K562 (cell line): ENCODE measurements around the gene TDG. TPM values are rescaled to one million over a fixed set of nuclear protein-coding genes. Genes with fewer than 3 reads are reported as not detected.

Experiments used
- CSDE1 ChIP-seq, 2 experiments: fragments of 450-650 bp; IDR thresholded peaks; 2 replicates each; pipeline ENCODE4 v1.6.1; 2016; ENCODE audit warnings: mild to moderate bottlenecking in 1 of 2
- DIDO1 ChIP-seq: fragments of 450-650 bp; IDR thresholded peaks from 2 replicates; pipeline ENCODE4 v1.6.1; 2016; ENCODE audit warnings: low read depth, missing biosample characterization, missing genetic modification characterization
- MGA ChIP-seq: fragments of 450-650 bp; IDR thresholded peaks from 2 replicates; pipeline ENCODE4 v1.6.1; 2016; ENCODE audit warnings: mild to moderate bottlenecking, moderate library complexity
- POLR2A ChIP-seq: fragments of 450-650 bp; conservative IDR thresholded peaks from 2 replicates; pipeline ENCODE4 v1.6.1; 2016
- POLR2AphosphoS2 ChIP-seq: IDR thresholded peaks from 2 replicates; pipeline ENCODE4 v1.6.1; 2012; ENCODE audit warnings: low read length, improper control_type of control experiment
- ZBTB40 ChIP-seq, 2 experiments: fragments of 450-650 bp in 1 of 2; sonication (generic) in 1 of 2; formaldehyde crosslinking in 1 of 2; IDR thresholded peaks; 2 replicates each; pipeline versions ENCODE4 v1.7.1 to v1.9.0; 2016 to 2022; ENCODE audit warnings: inconsistent platforms in 1 of 2, mild to moderate bottlenecking in 1 of 2, missing genetic modification reagents in 1 of 2
- polyA plus RNA-seq, 8 experiments: library from polyadenylated mRNA; depleted of rRNA in 4 of 8; stranded (reverse) in 5 of 8; unstranded in 3 of 8; fragments of >200 nt; fragmentation: Nextera tagmentation in 2 of 8; fragmentation: Illumina TruSeq in 1 of 8; extraction: Ambion mirVana in 2 of 8; extraction: Trizol in 1 of 8; gene quantifications; 2 replicates each; pipeline versions ENCODE4 v1.2.1 to v1.2.3, GENCODE V29; 2011 to 2014; ENCODE audit warnings: inconsistent platforms in 1 of 8, missing spikeins in 1 of 8
- total RNA-seq, 7 experiments: library from RNA; depleted of rRNA in 6 of 7; stranded (reverse); fragments of >200 nt in 6 of 7; fragmentation: Illumina TruSeq in 2 of 7; extraction: Trizol in 2 of 7; gene quantifications; 2 replicates each; pipeline versions ENCODE4 v1.2.1 to v1.2.3, GENCODE V29; 2011 to 2021; ENCODE audit warnings: low replicate concordance in 1 of 7

The TDG gene
- total and polyA plus RNA-seq, 9 of the 15 experiments (the other 6 are each of a cell fraction or from before 2014, with no cell fraction given) = 37.6 to 77.2 (median 64.0) TPM

- peak; percentile 94 for TF ChIP-seq ZBTB40 (IDR thresholded peaks at IDR 0.05)
- no peak for TF ChIP-seq ZBTB40 (CRISPR knock-in tag; IDR thresholded peaks at IDR 0.05)
- peak; percentile 97 for TF ChIP-seq POLR2A
- no peak for TF ChIP-seq POLR2AphosphoS2
- TF ChIP-seq CSDE1 (IDR thresholded peaks at IDR 0.05) = no peak
- no peak for TF ChIP-seq DIDO1 (tag)
- peak; percentile 83 for TF ChIP-seq MGA
Observed at GRCh38 chr12:103930034-103930786, 35.5 kb upstream of the TDG start, which contains the start of gene HSP90B1 (continued).
